Hepatocyte (in vitro differentiated cells): ENCODE data around the gene WDTC1. TPM values are rescaled to one million over a fixed set of nuclear protein-coding genes. Genes with fewer than 3 reads are reported as not detected.

ENCODE experiments used
- DNase-seq: peaks from one replicate; pipeline ENCODE4 v3.0.0-alpha.2; 2016; ENCODE audit warnings: low spot score
- H2AFZ ChIP-seq: fragments of 200-600 bp; sonication (generic); 2 replicates; pipeline ENCODE4 v1.6.0; 2016; ENCODE audit warnings: antibody characterized with exemption, mild to moderate bottlenecking
- H3K27ac ChIP-seq: fragments of 200-600 bp; sonication (generic); 2 replicates; pipeline ENCODE4 v1.5.1; 2016; ENCODE audit warnings: mild to moderate bottlenecking
- H3K27me3 ChIP-seq: fragments of 200-600 bp; sonication (generic); 2 replicates; pipeline ENCODE4 v1.6.1; 2016
- H3K36me3 ChIP-seq: fragments of 200-600 bp; sonication (generic); replicated peaks from 2 replicates; pipeline ENCODE4 v1.5.1; 2016; ENCODE audit warnings: low read depth; ENCODE audit not compliant: insufficient read depth
- H3K4me1 ChIP-seq: fragments of 200-600 bp; sonication (generic); 2 replicates; pipeline ENCODE4 v1.5.1; 2016; ENCODE audit warnings: mild to moderate bottlenecking, moderate library complexity; ENCODE audit not compliant: insufficient read depth
- H3K4me2 ChIP-seq: fragments of 200-600 bp; sonication (generic); 2 replicates; pipeline ENCODE4 v1.6.0; 2016
- H3K4me3 ChIP-seq: fragments of 200-600 bp; sonication (generic); 2 replicates; pipeline ENCODE4 v1.5.1; 2016; ENCODE audit warnings: mild to moderate bottlenecking
- H3K79me2 ChIP-seq: fragments of 200-600 bp; sonication (generic); 2 replicates; pipeline ENCODE4 v1.6.0; 2017; ENCODE audit warnings: mild to moderate bottlenecking
- H3K9me2 ChIP-seq: fragments of 200-600 bp; sonication (generic); replicated peaks from 2 replicates; pipeline ENCODE4 v1.6.0; 2017; ENCODE audit warnings: mild to moderate bottlenecking; ENCODE audit not compliant: insufficient read depth
- H3K9me3 ChIP-seq: fragments of 200-600 bp; sonication (generic); 2 replicates; pipeline ENCODE4 v1.5.1; 2016; ENCODE audit warnings: low read depth, mild to moderate bottlenecking
- H4K20me1 ChIP-seq: fragments of 200-600 bp; sonication (generic); 2 replicates; pipeline ENCODE4 v1.6.0; 2016; ENCODE audit warnings: mild to moderate bottlenecking; ENCODE audit not compliant: insufficient read depth, poor library complexity, severe bottlenecking
- CTCF ChIP-seq: fragments of 200-600 bp; sonication (generic); IDR thresholded peaks from 2 replicates; pipeline ENCODE4 v1.5.1; 2016; ENCODE audit warnings: antibody characterized with exemption, mild to moderate bottlenecking; ENCODE audit not compliant: poor library complexity
- EZH2 ChIP-seq: fragments of 200-600 bp; sonication (generic); IDR thresholded peaks from 2 replicates; pipeline ENCODE4 v1.6.1; 2016; ENCODE audit warnings: antibody characterized with exemption, mild to moderate bottlenecking, borderline replicate concordance
- EZH2phosphoT487 ChIP-seq: fragments of 200-600 bp; sonication (generic); IDR thresholded peaks from one replicate; pipeline ENCODE4 v1.6.1; 2018; ENCODE audit warnings: antibody characterized with exemption, mild to moderate bottlenecking, low read depth, moderate library complexity; ENCODE audit not compliant: unreplicated experiment, severe bottlenecking
- WGBS: methylation state at CpG from one replicate; pipeline ENCODE4 v1.1.6; 2016; ENCODE audit warnings: low lambda C conversion rate; ENCODE audit errors: missing lambda C conversion rate; 5-methylcytosine and 5-hydroxymethylcytosine counted together
- polyA plus RNA-seq: library from polyadenylated mRNA; unstranded; fragments of >200 nt; fragmentation: Nextera tagmentation; extraction: Ambion mirVana; gene quantifications from 2 replicates; pipeline ENCODE4 v1.2.1, GENCODE V29; 2016
- total RNA-seq: library from RNA; depleted of rRNA; stranded (reverse); fragments of >200 nt; gene quantifications from 2 replicates; pipeline ENCODE4 v1.2.3, GENCODE V29; 2014

Gene WDTC1
- total and polyA plus RNA-seq, 2 experiments from 2014 or later, result 11.0 to 22.8 TPM

- DNase-seq, result no peak
- no peaks in the 10 kb centered on the region for H3K36me3 ChIP-seq
These were observed 72.7 kb downstream of the WDTC1 start for GRCh38 chr1:27306892-27307761.

GRCh38 chr1:27307874-27308598 is 73.6 kb downstream of the WDTC1 start:
- no peaks in the 10 kb centered on the region for H3K27me3 ChIP-seq
- WGBS, result 83% methylated on average over 6 of the region's 6 CpGs
- H3K79me2 ChIP-seq, result no peaks in the 10 kb centered on the region
- no peak for DNase-seq
- H3K4me1 ChIP-seq, result no peaks in the 10 kb centered on the region
- H3K9me2 ChIP-seq, result no peaks in the 10 kb centered on the region
- no peak for TF ChIP-seq EZH2phosphoT487
- no peak for TF ChIP-seq EZH2
- no peak for TF ChIP-seq CTCF
- no peak overlapping the region for H3K27ac ChIP-seq
- H3K36me3 ChIP-seq, result no peaks in the 10 kb centered on the region
- no peaks in the 10 kb centered on the region for H4K20me1 ChIP-seq
- H2AFZ ChIP-seq, result no peak overlapping the region
- no peaks in the 10 kb centered on the region for H3K9me3 ChIP-seq
- no peak overlapping the region for H3K4me3 ChIP-seq
- no peak overlapping the region for H3K4me2 ChIP-seq

More at GRCh38 chr1:27306892-27307761, 72.7 kb downstream of the WDTC1 start:
- no peak overlapping the region for H3K4me3 ChIP-seq
- H3K4me1 ChIP-seq, result no peaks in the 10 kb centered on the region
- no peaks in the 10 kb centered on the region for H3K9me2 ChIP-seq
- H3K27me3 ChIP-seq, result no peaks in the 10 kb centered on the region
- no peak for TF ChIP-seq EZH2
- no peak for TF ChIP-seq EZH2phosphoT487
- no peak for TF ChIP-seq CTCF
- H4K20me1 ChIP-seq, result no peaks in the 10 kb centered on the region
- no peaks in the 10 kb centered on the region for H3K79me2 ChIP-seq
- no peak overlapping the region for H3K4me2 ChIP-seq
- 69% methylated on average over 11 of the region's 11 CpGs for WGBS
- H2AFZ ChIP-seq, result no peak overlapping the region
- no peak overlapping the region for H3K27ac ChIP-seq
- no peaks in the 10 kb centered on the region for H3K9me3 ChIP-seq

DNA sequence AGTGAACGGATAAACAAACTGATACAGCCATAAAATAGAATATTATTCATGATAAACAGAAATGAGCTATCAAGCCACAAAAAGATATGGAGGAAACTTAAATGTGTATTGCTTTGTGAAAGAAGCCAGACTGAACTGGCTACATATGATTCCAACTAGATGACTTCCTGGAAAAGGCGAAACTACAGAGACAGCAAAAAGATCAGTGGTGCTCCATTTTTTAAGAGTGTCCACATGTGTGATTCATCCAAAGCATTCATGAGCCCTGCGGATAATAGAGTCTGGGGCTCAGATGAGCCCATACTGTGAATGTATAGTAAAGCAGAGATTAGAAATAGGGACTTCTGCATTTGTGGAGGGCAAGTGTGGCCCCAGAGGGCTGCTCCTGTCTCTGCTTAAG is 79.7 kb downstream of the WDTC1 start:
- Histone ChIP-seq H3K27ac (no peak overlapping the region), H3K4me3 (no peak overlapping the region), H3K36me3 (no peaks in the 10 kb centered on the region), H4K20me1 (no peaks in the 10 kb centered on the region), H2AFZ (no peak overlapping the region), H3K4me2 (no peak overlapping the region), H3K4me1 (no peaks in the 10 kb centered on the region), H3K9me3 (no peaks in the 10 kb centered on the region), H3K79me2 (no peaks in the 10 kb centered on the region), H3K9me2 (no peaks in the 10 kb centered on the region), H3K27me3 (no peaks in the 10 kb centered on the region)
- WGBS, result 85% methylated on average over 3 of the region's 3 CpGs
- no peak for DNase-seq
- TF ChIP-seq EZH2, result no peak
- TF ChIP-seq EZH2phosphoT487, result no peak
- TF ChIP-seq CTCF, result no peak
